ENCODE measurements around the gene LHFPL3.

The LHFPL3 gene

DNA sequence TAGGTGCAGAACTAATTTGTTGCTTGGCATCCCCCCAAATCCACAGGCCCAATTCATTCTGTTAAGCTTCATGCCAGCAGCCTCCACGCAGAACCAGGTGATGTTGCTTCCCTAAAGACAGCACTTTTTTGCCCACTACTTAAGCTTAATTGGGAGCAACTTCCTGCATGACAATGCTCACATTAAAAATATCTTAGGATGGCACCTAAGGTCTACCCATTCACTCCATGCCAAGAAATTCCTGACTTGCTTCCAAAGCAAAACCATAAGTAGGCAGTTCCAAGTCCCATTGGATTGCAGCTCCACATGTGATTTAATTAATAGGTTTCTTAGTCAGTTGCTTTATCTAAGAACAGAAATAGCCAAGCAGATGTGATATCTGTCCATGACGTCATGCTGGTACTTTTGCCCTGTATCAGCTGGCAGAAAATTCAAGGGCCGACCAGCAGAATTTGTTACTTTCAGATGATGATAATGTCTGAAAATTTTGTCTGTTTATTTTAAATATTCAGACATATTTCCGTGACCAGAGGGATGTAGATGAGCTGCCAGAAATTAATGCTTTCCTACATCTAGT, 325.5 kb downstream of the LHFPL3 start:
- no peaks in the 10 kb centered on the region for H3K4me1 Mint-ChIP-seq
- no peaks in the 10 kb centered on the region for H3K9me3 Mint-ChIP-seq
- H3K27ac Mint-ChIP-seq = no peak overlapping the region
- H3K4me3 Mint-ChIP-seq = no peak overlapping the region
- TF ChIP-seq, protein P1, sequence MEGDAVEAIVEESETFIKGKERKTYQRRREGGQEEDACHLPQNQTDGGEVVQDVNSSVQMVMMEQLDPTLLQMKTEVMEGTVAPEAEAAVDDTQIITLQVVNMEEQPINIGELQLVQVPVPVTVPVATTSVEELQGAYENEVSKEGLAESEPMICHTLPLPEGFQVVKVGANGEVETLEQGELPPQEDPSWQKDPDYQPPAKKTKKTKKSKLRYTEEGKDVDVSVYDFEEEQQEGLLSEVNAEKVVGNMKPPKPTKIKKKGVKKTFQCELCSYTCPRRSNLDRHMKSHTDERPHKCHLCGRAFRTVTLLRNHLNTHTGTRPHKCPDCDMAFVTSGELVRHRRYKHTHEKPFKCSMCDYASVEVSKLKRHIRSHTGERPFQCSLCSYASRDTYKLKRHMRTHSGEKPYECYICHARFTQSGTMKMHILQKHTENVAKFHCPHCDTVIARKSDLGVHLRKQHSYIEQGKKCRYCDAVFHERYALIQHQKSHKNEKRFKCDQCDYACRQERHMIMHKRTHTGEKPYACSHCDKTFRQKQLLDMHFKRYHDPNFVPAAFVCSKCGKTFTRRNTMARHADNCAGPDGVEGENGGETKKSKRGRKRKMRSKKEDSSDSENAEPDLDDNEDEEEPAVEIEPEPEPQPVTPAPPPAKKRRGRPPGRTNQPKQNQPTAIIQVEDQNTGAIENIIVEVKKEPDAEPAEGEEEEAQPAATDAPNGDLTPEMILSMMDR (IDR thresholded peaks at IDR 0.05; ENCODE audit: unreplicated experiment in 3 of 3) = no peak
- H3K36me3 Mint-ChIP-seq (ENCODE audit: low read depth) = no peaks in the 10 kb centered on the region
- H3K27me3 Mint-ChIP-seq (ENCODE audit: low read depth) = no peaks in the 10 kb centered on the region

DNA sequence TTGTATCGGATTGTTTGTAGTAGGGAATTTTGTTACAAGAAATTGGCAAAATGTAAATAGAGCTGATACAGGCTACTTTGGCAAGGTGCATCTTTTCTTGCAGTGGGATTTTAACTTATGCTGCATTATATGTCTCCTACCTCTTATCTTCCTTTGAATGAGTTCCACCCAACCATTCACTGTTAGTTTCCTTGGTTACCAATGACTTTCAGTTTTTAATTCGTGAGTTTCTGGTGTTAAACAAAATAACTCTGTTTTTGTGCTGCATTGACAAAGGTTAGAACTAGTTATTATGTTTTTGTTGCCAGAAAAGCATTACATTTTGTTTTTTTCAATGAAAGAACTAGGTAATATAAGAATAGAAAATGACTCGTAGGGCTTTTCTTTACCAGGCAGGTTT, 327.2 kb downstream of the LHFPL3 start:
- H3K27ac Mint-ChIP-seq = no peak overlapping the region
- H3K4me3 Mint-ChIP-seq = no peak overlapping the region
- H3K9me3 Mint-ChIP-seq = no peaks in the 10 kb centered on the region
- TF ChIP-seq, protein P1 (IDR thresholded peaks at IDR 0.05; ENCODE audit: unreplicated experiment in 3 of 3) = no peak
- H3K36me3 Mint-ChIP-seq (ENCODE audit: low read depth) = no peaks in the 10 kb centered on the region
- no peaks in the 10 kb centered on the region for H3K4me1 Mint-ChIP-seq
- H3K27me3 Mint-ChIP-seq (ENCODE audit: low read depth) = no peaks in the 10 kb centered on the region

DNA sequence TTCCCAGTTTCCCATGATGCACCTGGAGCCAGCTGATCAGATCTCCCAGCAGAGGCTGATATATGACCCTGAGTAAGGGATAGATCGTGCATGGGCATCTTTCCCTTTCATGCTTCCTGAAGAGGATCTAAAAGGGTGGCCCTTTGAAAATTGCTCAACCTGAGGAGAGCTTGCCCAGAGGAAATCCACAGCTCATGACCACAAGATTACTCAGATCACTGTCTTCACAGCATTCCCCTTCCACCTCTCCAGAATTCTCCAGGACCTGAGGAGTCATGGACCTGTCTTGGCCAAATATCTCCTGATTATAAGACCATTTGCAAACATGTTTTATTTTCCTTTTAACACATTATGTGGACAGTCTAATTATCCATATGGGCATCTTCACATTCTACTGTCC, 328.1 kb downstream of the LHFPL3 start:
- H3K27me3 Mint-ChIP-seq (ENCODE audit: low read depth) = no peaks in the 10 kb centered on the region
- H3K27ac Mint-ChIP-seq = no peak overlapping the region
- TF ChIP-seq, protein P1 (IDR thresholded peaks at IDR 0.05; ENCODE audit: unreplicated experiment in 3 of 3) = no peak
- H3K36me3 Mint-ChIP-seq (ENCODE audit: low read depth) = no peaks in the 10 kb centered on the region
- no peak overlapping the region for H3K4me3 Mint-ChIP-seq
- H3K4me1 Mint-ChIP-seq = no peaks in the 10 kb centered on the region
- no peaks in the 10 kb centered on the region for H3K9me3 Mint-ChIP-seq

DNA sequence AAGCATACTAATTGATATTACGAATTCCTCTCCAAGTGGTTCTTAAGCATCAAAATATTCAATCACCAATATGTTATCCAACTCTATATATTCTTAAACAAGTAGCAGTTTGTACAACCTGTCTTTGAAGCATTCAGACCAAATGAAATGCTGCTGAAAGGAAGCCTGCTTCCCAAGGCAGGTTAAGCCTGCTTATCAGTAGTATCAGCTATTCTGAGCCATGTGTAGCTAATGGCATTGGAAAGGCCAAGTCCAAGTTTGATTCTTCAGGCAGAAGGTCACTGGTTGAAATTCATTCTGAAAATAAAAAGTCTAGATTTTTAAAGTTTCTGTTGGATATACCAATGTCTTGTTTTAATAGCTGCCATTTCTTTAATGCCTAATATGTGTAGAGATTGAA, 328.7 kb downstream of the LHFPL3 start:
- Mint-ChIP-seq H3K27me3 (ENCODE audit: low read depth) (no peaks in the 10 kb centered on the region), H3K9me3 (no peaks in the 10 kb centered on the region), H3K4me3 (no peak overlapping the region), H3K27ac (no peak overlapping the region), H3K4me1 (no peaks in the 10 kb centered on the region), H3K36me3 (ENCODE audit: low read depth) (no peaks in the 10 kb centered on the region)
- TF ChIP-seq, protein P1 (IDR thresholded peaks at IDR 0.05; ENCODE audit: unreplicated experiment in 3 of 3) = no peak

DNA sequence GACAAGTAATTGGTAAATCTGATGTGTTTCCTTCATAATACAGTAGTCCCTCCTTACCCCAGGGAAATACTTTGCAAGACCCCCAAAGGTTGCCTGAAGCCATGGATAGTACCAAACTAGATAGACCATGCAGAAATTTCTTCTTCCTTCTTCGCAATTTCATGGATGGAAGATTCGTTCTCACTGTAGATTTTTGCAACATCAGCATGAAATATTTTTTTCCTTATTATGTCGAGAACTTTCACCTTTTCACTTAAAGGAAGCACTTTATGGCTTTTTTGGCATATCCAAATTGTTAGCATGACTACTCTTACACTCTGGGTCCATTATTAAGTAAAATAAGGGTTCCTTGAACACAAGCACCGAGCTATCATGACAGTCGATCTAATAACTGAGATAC, 333.2 kb downstream of the LHFPL3 start:
- Mint-ChIP-seq H3K27me3 (ENCODE audit: low read depth) (no peaks in the 10 kb centered on the region), H3K4me3 (no peak overlapping the region), H3K27ac (no peak overlapping the region), H3K4me1 (no peaks in the 10 kb centered on the region), H3K9me3 (no peaks in the 10 kb centered on the region), H3K36me3 (ENCODE audit: low read depth) (no peaks in the 10 kb centered on the region)
- TF ChIP-seq, protein P1 (IDR thresholded peaks at IDR 0.05; ENCODE audit: unreplicated experiment in 3 of 3) = no peak

DNA sequence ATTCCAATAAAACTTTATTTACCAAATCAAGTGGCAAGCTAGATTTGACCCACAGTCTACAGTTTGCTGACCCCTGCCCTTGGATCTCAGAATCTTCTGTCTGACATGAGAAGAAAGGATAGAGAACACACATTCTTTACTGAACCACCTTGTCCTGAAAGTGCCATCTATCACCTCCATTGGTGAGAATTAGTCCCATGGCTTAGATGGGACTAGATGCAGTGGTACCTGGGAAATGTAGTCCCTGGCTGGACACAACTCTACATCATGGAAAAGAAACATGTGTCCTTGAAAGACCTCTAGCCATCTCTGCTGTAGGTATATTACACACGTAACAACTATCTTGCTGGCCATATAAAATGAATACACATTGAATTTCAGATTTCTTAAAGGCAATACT, 336.2 kb downstream of the LHFPL3 start:
- TF ChIP-seq, protein P1 (IDR thresholded peaks at IDR 0.05; ENCODE audit: unreplicated experiment in 3 of 3) = no peak
- Mint-ChIP-seq H3K36me3 (ENCODE audit: low read depth) (no peaks in the 10 kb centered on the region), H3K4me3 (no peak overlapping the region), H3K9me3 (no peaks in the 10 kb centered on the region), H3K27ac (no peak overlapping the region), H3K4me1 (no peaks in the 10 kb centered on the region), H3K27me3 (ENCODE audit: low read depth) (no peaks in the 10 kb centered on the region)
